Measurements from ENCODE around the gene KCNMB1. TPM values are rescaled to one million over a fixed set of nuclear protein-coding genes. Genes with fewer than 3 reads are reported as not detected.

The KCNMB1 gene
- total RNA-seq, 1 experiment from 2014 or later: 0.24 TPM

GRCh38 chr5:170423692-170424091 lies 34.5 kb upstream of the KCNMB1 start:
- no peak for TF ChIP-seq EMX1 (CRISPR knock-in tag; IDR thresholded peaks at IDR 0.05)
- no peak for TF ChIP-seq HMGA2 (CRISPR knock-in tag; IDR thresholded peaks at IDR 0.05)
- TF ChIP-seq FOXK1 (CRISPR knock-in tag; IDR thresholded peaks at IDR 0.05): no peak
- TF ChIP-seq RORB (CRISPR knock-in tag; IDR thresholded peaks at IDR 0.05): no peak
- no peak for TF ChIP-seq ATF2 (CRISPR knock-in tag; IDR thresholded peaks at IDR 0.05; ENCODE audit: borderline replicate concordance, low read depth)
- no peak for TF ChIP-seq ZNF423 (CRISPR knock-in tag; IDR thresholded peaks at IDR 0.05)
- no peak for TF ChIP-seq TEAD4 (CRISPR knock-in tag; IDR thresholded peaks at IDR 0.05)
- no peak for TF ChIP-seq ATF1 (CRISPR knock-in tag; IDR thresholded peaks at IDR 0.05)
- TF ChIP-seq SMAD4 (CRISPR knock-in tag; IDR thresholded peaks at IDR 0.05): no peak
- TF ChIP-seq STAT6 (CRISPR knock-in tag; conservative IDR thresholded peaks at IDR 0.05; ENCODE audit: low read depth): no peak
- TF ChIP-seq NFE2L1 (CRISPR knock-in tag; IDR thresholded peaks at IDR 0.05): no peak
- Mint-ChIP-seq H3K4me3 (no peak overlapping the region), H3K27me3 (ENCODE audit: low read depth) (no peaks in the 10 kb centered on the region), H3K9me3 (no peaks in the 10 kb centered on the region), H3K27ac (no peak overlapping the region), H3K36me3 (no peaks in the 10 kb centered on the region), H3K4me1 (peaks cover 20% of the 10 kb centered on the region)
- CTCF ChIA-PET: interaction anchor here (1.6 to 2.0 kb wide), 4 partner anchors 19 to 198 kb away, joined by 3 to 9 read pairs (median 5); no protein-coding TSS in a partner anchor
- ATAC-seq (no peak), DNase-seq (ENCODE audit: low spot score) (no peak)
- POLR2A ChIA-PET: no interaction called here

- Mint-ChIP-seq H3K36me3 (no peaks in the 10 kb centered on the region), H3K4me1 (peaks cover 19% of the 10 kb centered on the region), H3K4me3 (no peak overlapping the region), H3K27me3 (ENCODE audit: low read depth) (no peaks in the 10 kb centered on the region), H3K9me3 (no peaks in the 10 kb centered on the region), H3K27ac (no peak overlapping the region)
- no peak for ATAC-seq
- ChIA-PET CTCF (interaction anchor here (0.9 to 5.3 kb wide), 14 partner anchors 18 to 213 kb away, joined by 3 to 56 read pairs (median 8); no protein-coding TSS in a partner anchor), POLR2A (no interaction called here)
- TF ChIP-seq SOX15 (CRISPR knock-in tag; IDR thresholded peaks at IDR 0.05): no peak
- TF ChIP-seq NFYB (CRISPR knock-in tag; conservative IDR thresholded peaks at IDR 0.05; ENCODE audit: low read depth): no peak
- TF ChIP-seq ZNF396 (CRISPR knock-in tag; IDR thresholded peaks at IDR 0.05; ENCODE audit: borderline replicate concordance): no peak
- no peak for TF ChIP-seq HMGXB4 (CRISPR knock-in tag; IDR thresholded peaks at IDR 0.05)
- no peak for TF ChIP-seq NR1H2 (CRISPR knock-in tag; IDR thresholded peaks at IDR 0.05)
- TF ChIP-seq ZBTB21 (CRISPR knock-in tag; IDR thresholded peaks at IDR 0.05; ENCODE audit: borderline replicate concordance): no peak
- TF ChIP-seq ELF4 (CRISPR knock-in tag; IDR thresholded peaks at IDR 0.05; ENCODE audit: low read depth): no peak
- no peak for TF ChIP-seq E2F1 (CRISPR knock-in tag; IDR thresholded peaks at IDR 0.05)
- no peak for TF ChIP-seq ZNF281 (CRISPR knock-in tag; IDR thresholded peaks at IDR 0.05)
- TF ChIP-seq STAT6 (CRISPR knock-in tag; conservative IDR thresholded peaks at IDR 0.05; ENCODE audit: low read depth): no peak
- no peak for TF ChIP-seq MYBL2 (CRISPR knock-in tag; IDR thresholded peaks at IDR 0.05)
- DNase-seq (ENCODE audit: low spot score): no peak
Observed at GRCh38 chr5:170421826-170422225, 32.7 kb upstream of the KCNMB1 start.
